Stimulated activated CD8-positive, alpha-beta memory T cell treated with anti-CD3 and anti-CD28 coated beads, Interleukin-12 subunit alpha, Interleukin-12 subunit beta, amount 100 ng/mL, for 24 hours (primary cell): ENCODE results near the gene OR2A5.
"Not testable (repeated sequence)": the region's sequence is repeated elsewhere in the genome, so short reads cannot be mapped to it uniquely, and the experiment has no call there.

Experiments used
- DNase-seq: peaks from one replicate; pipeline ENCODE4 v3.0.0-alpha.2; 2020; ENCODE audit errors: extremely low read depth

The OR2A5 gene

GRCh38 chr7:144048648-144049047 lies at the start of gene OR2A5:
Gene OR2A5, plus strand, starts transcription at chr7:144048948. Its CDS starts 1,454 bp downstream, at chr7:144050402.
- DNase-seq, result no peak

- DNase-seq, result no peak
Observed at GRCh38 chr7:144000020-144000419, 48.7 kb upstream of the OR2A5 start, which contains the start of gene OR6B1. Gene OR6B1, plus strand, starts transcription at chr7:144000320. Its CDS starts 3,677 bp downstream, at chr7:144003997.

- DNase-seq, result no peak
Observed at GRCh38 chr7:144001543-144001942, 47.2 kb upstream of the OR2A5 start.

- DNase-seq, result no peak
Observed at GRCh38 chr7:144004703-144005102, 44.0 kb upstream of the OR2A5 start.

GRCh38 chr7:144006029-144006691 lies 42.6 kb upstream of the OR2A5 start:
- DNase-seq, result no peak

- DNase-seq, result no peak
Observed at GRCh38 chr7:144006692-144007042, 42.1 kb upstream of the OR2A5 start.

GRCh38 chr7:144009361-144009760 lies 39.4 kb upstream of the OR2A5 start:
- no peak for DNase-seq

GRCh38 chr7:144010061-144010460 lies 38.7 kb upstream of the OR2A5 start:
- not testable (repeated sequence) for DNase-seq

- not testable (repeated sequence) for DNase-seq
Observed at GRCh38 chr7:144010821-144011220, 37.9 kb upstream of the OR2A5 start.

- DNase-seq, result no peak
Observed at GRCh38 chr7:144011458-144012230, 37.1 kb upstream of the OR2A5 start.

- DNase-seq, result no peak
Observed at GRCh38 chr7:144018065-144018464, 30.7 kb upstream of the OR2A5 start.

GRCh38 chr7:144019457-144019856 lies 29.3 kb upstream of the OR2A5 start:
- DNase-seq, result no peak

- no peak for DNase-seq
Observed at GRCh38 chr7:144020340-144020739, 28.4 kb upstream of the OR2A5 start.

- DNase-seq, result no peak
Observed at GRCh38 chr7:144022169-144022568, 26.6 kb upstream of the OR2A5 start.

- no peak for DNase-seq
Observed at GRCh38 chr7:144023171-144023827, 25.4 kb upstream of the OR2A5 start.

GRCh38 chr7:144024213-144024612 lies 24.5 kb upstream of the OR2A5 start:
- no peak for DNase-seq

GRCh38 chr7:144026203-144026883 lies 22.4 kb upstream of the OR2A5 start:
- no peak for DNase-seq

GRCh38 chr7:144027070-144027469 lies 21.7 kb upstream of the OR2A5 start:
- DNase-seq, result no peak

- no peak for DNase-seq
Observed at GRCh38 chr7:144027974-144028373, 20.8 kb upstream of the OR2A5 start.

GRCh38 chr7:144028547-144028946 lies 20.2 kb upstream of the OR2A5 start:
- no peak for DNase-seq

GRCh38 chr7:144032516-144032915 lies 16.2 kb upstream of the OR2A5 start:
- no peak for DNase-seq
